ENCODE data around the gene PCYOX1L.

DNA sequence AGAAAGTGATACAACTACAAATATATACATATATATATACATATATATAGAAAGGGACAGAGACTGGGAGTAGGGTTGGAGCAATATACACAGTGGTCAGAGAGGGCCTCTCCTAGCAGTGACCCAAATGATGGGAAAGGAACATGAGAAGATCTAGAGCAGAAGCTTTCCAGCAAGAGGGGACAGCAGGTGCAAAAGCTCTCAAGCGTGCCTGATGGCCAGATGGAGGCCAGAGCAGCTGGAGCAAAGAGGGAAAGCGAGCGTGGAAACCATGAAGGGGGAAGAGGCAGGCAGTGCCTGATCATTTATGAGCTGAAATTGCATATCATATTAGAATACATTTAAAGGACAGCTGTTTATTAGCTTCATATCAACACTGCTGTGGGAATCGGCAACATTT lies 20.1 kb upstream of the PCYOX1L start:
- no peak for TF ChIP-seq EZH2 (IDR thresholded peaks at IDR 0.05; ENCODE audit: borderline replicate concordance, insufficient read depth, low read length, poor library complexity, severe bottlenecking)
- TF ChIP-seq, protein P1, sequence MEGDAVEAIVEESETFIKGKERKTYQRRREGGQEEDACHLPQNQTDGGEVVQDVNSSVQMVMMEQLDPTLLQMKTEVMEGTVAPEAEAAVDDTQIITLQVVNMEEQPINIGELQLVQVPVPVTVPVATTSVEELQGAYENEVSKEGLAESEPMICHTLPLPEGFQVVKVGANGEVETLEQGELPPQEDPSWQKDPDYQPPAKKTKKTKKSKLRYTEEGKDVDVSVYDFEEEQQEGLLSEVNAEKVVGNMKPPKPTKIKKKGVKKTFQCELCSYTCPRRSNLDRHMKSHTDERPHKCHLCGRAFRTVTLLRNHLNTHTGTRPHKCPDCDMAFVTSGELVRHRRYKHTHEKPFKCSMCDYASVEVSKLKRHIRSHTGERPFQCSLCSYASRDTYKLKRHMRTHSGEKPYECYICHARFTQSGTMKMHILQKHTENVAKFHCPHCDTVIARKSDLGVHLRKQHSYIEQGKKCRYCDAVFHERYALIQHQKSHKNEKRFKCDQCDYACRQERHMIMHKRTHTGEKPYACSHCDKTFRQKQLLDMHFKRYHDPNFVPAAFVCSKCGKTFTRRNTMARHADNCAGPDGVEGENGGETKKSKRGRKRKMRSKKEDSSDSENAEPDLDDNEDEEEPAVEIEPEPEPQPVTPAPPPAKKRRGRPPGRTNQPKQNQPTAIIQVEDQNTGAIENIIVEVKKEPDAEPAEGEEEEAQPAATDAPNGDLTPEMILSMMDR (IDR thresholded peaks at IDR 0.05; ENCODE audit: poor library complexity, severe bottlenecking), result no peak
- TF ChIP-seq EP300 (conservative IDR thresholded peaks at IDR 0.05; ENCODE audit: poor library complexity, severe bottlenecking), result no peak
- TF ChIP-seq TAF1 (IDR thresholded peaks at IDR 0.05; ENCODE audit: low read depth), result no peak
- TF ChIP-seq POLR2AphosphoS5 (IDR thresholded peaks at IDR 0.05), result no peak
- TF ChIP-seq, protein P2, sequence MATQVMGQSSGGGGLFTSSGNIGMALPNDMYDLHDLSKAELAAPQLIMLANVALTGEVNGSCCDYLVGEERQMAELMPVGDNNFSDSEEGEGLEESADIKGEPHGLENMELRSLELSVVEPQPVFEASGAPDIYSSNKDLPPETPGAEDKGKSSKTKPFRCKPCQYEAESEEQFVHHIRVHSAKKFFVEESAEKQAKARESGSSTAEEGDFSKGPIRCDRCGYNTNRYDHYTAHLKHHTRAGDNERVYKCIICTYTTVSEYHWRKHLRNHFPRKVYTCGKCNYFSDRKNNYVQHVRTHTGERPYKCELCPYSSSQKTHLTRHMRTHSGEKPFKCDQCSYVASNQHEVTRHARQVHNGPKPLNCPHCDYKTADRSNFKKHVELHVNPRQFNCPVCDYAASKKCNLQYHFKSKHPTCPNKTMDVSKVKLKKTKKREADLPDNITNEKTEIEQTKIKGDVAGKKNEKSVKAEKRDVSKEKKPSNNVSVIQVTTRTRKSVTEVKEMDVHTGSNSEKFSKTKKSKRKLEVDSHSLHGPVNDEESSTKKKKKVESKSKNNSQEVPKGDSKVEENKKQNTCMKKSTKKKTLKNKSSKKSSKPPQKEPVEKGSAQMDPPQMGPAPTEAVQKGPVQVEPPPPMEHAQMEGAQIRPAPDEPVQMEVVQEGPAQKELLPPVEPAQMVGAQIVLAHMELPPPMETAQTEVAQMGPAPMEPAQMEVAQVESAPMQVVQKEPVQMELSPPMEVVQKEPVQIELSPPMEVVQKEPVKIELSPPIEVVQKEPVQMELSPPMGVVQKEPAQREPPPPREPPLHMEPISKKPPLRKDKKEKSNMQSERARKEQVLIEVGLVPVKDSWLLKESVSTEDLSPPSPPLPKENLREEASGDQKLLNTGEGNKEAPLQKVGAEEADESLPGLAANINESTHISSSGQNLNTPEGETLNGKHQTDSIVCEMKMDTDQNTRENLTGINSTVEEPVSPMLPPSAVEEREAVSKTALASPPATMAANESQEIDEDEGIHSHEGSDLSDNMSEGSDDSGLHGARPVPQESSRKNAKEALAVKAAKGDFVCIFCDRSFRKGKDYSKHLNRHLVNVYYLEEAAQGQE (IDR thresholded peaks at IDR 0.05; ENCODE audit: borderline replicate concordance), result no peak
- TF ChIP-seq SMC3 (conservative IDR thresholded peaks at IDR 0.05; ENCODE audit: poor library complexity), result no peak

All from neural cell (in vitro differentiated cells).